ENCODE results near the gene ZNF106.

The ZNF106 gene

DNA sequence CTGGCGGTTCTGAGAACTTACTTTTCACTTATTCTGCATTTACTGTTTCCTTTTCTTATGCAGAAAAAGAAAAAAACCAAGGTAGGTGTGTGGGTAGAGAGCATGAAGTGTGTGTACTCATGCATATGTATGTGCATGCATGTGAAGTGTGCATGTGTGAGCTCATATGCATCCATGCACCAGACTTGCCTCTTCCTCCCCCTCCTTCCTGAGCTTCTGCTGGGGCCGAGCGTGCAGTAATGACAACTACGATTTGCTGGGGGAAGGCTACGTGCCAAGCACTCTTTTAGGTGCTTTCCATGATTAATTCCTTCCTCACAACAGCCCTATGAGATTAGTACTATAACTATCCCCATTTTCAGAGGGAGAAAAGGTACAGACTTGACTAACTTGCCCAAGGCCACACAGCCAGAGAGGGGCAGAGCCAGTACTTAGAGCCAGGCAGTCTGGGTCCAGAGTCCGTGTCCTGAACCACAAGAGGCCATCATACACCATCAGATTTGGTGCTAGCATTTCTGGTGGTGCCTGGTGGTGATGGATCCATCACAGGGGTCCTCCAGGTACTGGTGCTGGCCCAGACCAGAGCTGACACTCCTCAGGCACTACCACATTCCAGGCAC, 85.0 kb downstream of the ZNF106 start:
- DNase-seq (ENCODE audit: low read depth): no peak

DNA sequence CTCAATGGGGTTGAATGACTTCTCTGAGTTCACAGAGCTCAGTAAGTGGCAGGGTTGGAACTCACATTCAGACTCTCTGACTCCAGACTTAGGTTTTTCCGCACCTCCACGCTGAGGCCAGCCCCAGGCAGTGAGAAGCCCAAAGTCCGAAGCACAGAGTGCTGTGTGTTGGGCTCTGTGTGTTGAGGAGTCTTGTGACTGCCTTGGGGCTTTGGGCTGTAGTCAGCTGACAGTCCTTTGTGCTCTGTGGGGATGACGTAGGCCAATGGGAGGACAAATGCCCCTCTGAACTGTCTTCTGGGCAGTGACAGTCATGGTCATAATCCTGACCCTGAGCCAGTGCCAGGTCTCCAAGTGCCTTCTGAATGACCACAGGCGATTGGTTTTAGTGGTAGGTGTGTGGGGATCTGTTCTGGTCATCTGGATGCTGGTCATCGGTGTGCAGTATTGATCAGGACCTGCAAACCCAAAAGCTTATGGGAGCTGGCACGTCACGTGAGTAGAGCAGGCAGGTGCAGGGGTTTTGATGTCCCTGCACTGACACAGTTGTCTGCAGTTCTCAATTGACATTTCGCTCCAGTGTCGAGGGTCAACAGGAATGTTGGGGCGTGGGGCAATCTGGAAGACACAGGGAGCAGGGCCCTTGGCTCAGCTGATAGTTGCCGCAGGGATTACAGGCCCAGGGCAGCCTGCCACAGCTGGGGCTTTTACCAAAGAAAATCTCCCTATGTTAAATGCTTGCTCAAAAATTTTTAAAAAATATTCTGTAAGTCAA, 86.3 kb downstream of the ZNF106 start:
- DNase-seq (ENCODE audit: low read depth): no peak

DNA sequence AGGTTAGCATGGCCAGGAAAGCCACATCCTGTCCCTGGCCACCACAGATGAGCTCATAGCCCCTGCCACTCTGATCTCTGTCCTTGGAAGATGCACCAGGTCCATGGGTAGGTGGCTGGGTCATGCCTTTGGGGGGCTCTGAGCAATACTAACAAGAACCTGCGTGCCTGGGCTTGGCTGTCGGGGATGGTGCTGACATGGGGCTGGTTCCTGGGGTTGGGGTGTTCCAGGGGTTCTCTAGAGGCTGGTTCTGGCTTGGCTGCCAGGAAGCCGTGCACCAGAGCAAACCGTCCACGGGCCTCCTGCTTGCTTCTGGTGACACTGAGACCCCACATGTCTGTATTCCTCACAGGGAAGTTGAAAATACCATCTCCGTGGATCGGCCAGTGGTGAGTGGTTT, 87.6 kb downstream of the ZNF106 start:
- DNase-seq (ENCODE audit: low read depth): no peak

DNA sequence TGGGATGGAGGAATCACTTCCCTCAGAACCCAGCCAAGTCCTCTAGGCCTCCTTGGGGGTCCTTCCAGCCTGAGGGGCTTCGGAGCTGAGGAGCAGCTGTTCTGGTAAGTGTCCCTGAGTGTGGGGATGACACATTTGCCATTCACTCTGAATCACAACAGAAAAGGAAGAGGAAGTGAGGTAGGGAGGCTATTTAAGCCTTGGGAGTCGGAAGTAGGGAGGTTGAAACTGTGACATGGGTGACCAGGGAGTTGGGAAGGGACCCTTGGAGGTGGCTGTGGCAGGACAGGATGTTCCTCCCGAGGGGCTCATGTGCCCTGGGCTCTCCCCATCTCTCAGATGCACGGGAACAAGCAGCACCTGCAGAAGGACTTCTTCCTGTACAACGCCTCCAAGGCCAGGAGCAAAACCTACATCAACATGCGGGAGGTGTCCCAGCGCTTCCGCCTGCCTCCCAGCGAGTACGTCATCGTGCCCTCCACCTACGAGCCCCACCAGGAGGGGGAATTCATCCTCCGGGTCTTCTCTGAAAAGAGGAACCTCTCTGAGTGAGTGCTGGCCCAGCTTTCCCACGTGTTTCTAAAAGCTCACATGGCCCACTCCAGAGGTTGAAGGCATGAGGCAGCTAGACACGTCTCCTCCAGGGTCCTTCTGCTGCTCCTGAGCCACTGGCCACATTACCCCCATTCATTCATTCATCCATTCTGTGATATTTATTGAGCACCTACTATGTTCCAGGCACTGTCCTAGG, 88.3 kb downstream of the ZNF106 start:
- DNase-seq (ENCODE audit: low read depth): no peak

DNA sequence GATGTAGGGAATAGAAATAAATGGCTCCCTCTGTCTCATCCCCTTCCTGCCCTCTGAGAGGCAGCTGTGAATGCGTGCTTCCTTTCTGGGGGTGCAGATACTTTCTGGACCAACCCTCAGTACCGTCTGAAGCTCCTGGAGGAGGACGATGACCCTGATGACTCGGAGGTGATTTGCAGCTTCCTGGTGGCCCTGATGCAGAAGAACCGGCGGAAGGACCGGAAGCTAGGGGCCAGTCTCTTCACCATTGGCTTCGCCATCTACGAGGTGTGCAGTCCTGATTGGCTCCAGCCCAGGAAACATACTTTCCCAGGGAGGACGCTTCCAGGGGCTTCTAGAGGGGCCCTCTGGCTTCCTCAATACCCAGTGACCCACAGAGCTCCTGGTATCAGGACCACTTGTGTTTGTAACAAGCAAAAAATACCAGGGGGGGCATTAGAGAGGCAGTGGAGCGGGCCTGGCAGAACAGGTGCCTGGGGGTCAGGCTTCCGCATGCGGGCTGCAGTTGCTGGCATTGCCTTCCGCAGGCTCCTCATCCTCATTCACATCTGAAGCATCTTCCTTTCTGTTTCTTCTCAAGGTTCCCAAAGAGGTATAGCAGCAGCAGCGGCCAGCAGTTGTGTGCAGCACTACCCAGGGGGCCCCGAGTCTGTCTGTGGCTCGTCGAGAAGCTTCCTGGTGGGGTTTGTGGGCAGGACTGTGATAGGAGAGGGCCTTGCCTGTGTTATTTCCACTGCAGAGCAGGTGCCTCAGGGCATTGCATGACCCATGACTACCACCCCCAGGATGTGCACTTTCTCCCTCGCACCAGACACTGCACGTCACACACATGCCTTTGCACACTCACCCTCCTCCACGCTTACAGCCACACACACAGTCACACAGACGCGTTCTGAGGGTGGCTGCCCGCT, 89.1 kb downstream of the ZNF106 start:
- no peak for DNase-seq (ENCODE audit: low read depth)

DNA sequence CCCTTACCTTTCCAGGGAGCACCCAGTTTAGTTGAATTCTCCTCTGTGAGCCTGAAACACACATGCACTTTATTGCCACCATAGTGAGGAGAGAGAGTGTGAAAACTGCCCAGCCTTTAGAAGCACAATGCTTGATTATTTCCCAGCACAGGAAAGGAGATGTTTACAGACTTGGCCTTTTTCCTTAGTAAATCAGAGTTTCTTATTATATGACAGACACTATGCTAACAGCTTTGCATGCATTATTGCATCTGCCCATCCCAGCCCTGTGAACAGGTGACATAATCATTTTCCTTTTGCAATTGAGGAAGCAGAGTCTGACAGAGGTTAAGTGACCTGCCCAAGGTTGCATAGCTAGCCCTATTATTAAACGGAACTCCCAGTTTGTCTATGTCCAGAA, 95.1 kb downstream of the ZNF106 start:
- DNase-seq (ENCODE audit: low read depth): no peak

DNA sequence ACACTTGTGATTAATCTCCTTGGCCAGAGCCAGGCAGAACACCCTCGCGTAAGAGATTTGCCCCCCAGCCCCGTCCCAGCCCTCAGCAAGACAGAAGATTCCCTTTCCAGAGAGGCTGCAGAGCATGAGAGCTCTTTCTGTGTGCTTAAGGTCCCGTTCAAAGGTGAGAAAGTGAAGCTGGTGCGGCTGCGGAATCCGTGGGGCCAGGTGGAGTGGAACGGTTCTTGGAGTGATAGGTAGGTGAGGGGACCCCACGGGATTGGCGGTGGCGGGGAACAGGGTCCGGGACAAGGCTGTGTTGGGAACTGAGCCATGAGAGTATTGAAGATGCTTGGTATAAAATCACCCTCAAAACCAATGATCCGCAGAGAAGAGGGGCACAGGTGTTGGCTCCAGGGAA, 96.8 kb downstream of the ZNF106 start:
- DNase-seq (ENCODE audit: low read depth): no peak

DNA sequence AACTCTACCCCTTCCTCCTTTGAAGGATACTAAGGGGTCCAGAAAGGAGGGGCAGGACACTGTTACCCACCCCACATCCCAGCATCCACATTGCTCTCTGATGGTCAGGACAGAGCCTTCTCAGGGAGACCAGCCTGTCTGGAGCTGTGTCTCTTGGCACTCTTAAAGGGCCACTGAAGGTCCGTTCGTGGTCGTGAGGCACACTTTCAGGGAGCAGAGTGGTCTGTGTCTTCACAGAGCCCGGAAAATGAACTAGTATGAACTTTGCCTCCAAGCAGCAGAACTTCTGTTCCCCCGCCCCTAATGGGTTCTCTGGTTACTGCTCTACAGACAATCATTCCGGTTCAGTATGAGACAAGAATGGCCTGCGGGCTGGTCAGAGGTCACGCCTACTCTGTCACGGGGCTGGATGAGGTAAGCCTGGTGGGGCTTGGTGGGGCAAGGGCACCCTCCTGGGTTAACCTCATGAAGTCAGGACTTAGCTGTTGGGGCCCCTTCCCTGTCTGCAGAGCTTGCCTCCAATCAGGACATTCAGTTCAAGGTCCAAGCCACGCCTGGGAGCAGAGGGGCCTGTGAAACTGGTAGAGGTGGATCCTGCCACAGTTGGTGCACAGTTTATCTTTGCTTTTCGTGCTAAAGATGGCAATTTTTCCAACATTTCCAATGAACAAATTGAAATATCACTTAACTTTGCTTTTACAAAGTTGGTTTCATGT, 98.5 kb downstream of the ZNF106 start:
- no peak for DNase-seq (ENCODE audit: low read depth)

DNA sequence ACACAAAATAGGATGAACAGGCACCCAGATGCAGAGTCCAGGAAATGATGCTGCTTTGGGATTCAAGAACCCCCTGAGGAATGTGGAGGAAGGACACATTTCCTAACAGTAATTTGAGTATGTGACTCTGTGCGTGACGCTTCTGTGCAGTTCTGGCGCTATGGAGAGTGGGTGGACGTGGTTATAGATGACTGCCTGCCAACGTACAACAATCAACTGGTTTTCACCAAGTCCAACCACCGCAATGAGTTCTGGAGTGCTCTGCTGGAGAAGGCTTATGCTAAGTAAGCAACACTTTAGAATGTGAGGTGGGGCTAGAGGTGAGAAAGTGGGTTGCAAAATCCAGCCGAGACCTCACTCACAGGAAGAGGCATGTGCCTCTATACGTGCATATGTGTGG, 103.3 kb downstream of the ZNF106 start:
- no peak for DNase-seq (ENCODE audit: low read depth)

DNA sequence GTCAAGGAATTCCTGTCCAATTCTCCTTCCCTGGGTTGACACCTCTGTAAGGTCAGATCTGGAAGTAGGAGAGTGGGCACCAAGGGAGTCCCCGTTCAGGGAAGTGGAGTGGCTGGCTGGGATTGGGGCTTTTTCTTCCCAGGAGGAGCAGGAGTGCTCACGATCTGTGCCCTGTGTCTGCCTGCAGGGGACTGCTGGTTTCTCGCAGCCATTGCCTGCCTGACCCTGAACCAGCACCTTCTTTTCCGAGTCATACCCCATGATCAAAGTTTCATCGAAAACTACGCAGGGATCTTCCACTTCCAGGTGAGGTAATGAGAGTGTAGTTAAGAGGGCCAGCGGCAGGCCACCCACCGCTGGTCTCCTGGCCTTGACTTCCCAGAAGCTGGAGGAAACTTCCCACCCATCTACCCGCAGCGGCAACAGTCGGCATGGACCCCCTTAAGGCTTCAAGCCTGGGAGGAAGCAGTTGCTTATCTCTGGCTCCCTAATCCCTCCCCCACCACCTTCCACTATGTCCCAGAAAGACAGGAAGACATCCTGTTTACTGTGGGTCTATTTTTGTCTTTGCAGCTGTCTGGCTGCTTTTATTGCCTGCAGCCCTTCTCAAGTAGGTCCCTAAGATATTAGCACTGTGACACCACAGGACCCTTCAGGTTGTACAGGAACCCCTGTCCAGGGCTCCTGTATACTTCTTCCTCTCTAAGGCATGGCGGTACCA, 104.8 kb downstream of the ZNF106 start:
- no peak for DNase-seq (ENCODE audit: low read depth)

DNA sequence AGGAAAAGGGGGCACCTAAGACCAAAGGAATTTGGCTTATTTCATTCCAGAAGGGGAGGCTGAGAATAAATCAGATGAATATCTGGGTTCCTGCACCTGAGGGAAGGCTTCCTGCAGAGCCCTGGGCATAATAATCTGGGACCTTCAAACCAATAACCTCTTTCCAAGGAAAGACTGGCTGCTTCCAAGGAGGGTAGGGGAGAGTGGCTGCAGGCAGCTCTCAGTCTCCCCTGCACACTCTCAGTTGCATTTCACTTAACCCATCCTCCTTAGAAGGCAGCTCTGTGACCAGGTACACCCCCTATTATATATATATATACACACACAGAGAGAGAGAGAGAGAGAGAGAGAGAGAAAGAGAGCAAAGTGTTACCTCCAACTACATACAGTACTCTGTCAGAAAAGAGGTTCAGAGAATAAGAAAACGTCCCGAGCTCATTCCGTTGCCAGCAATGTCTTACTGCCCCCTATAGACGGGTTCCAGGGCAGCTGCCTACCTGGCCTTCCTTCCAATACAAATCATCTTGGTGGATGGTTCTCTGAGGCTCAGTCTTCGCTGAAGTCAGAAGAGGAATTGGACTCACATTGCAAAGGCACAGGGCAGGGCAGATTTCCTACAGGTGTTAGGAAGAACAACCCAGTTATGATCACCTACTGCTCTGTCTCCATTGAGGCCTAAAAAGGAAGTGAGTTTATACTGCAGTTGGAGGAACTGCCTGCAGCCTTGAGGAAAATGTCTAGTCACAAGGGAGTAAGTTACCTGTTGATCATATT, 105.5 kb downstream of the ZNF106 start:
- DNase-seq (ENCODE audit: low read depth): peak; percentile 17

DNA sequence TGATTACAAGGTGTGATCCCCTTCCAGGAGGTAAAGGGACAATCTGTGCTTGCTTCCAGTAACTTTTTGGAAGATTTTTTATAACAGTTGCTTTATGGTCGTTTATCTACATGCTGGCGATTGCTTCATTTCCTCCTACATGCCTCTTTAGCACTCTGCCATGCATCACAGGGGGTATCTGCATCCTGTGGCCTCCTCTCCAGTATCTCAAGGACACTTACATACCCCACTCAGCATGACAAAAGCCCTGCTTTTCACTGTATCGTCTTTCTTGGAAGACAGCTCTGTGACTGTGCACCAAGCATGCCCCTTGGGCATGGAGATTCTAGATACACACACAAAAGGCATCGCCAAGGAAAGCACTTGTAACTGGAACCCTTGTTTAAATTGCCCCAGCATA, 106.3 kb downstream of the ZNF106 start:
- DNase-seq (ENCODE audit: low read depth): no peak

DNA sequence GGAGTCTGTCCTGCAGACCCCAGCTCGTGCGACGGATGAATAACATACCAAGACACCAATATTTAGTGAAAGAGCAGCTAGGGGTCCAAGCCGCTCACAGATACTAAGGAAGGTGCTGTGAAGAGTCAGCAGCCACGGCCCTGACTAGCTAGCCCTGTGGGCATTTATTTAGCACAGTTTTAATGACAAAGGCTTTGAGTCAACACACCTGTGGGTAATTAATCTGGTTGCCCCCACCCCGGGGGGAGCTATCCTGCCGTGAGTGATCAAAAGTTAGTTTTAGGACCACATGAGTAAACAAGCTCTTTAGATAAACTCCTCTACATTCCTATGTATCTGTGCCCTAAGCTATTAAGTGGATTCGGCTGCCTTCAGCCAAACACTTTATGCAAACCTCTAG, 112.9 kb downstream of the ZNF106 start:
- no peak for DNase-seq (ENCODE audit: low read depth)

DNA sequence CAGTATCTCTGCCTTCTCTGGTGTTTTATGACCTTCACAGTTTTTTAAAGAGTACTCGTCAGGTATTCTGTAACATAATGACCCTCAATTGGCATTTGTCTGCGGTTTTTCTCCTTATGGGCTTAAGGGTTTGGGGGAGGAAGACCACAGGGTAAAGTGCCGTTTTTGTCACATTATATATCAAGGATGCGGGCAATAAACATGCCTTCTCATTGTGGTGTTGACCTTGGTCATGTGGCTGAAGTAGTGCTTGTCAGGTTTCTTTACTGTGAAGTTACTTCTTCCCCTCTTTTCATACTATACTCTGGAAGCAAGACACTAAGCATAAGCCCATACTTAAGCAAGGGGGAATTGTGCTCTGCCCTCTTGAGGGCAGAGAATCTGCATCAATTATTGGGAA, 115.0 kb downstream of the ZNF106 start:
- DNase-seq (ENCODE audit: low read depth): no peak

DNA sequence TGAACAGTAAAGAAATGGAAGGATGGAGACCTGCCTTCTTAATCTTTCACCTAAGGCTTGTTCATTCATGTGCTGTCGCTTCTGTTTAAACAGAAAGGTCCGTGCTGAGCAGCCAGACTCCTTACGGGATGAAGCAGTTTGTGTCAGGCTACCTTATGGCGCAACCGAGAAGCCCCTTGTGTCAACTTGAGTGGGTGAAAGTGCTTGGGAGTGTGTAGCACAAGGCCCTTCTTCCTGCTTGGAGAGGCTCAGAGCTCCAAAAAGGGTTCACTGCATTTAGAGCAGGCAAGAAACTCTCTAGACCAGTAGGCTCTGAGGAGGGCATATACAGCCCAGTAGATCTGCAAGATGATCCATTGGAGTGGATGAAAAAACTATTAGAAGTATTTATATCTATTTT, 115.7 kb downstream of the ZNF106 start:
- DNase-seq (ENCODE audit: low read depth): no peak

DNA sequence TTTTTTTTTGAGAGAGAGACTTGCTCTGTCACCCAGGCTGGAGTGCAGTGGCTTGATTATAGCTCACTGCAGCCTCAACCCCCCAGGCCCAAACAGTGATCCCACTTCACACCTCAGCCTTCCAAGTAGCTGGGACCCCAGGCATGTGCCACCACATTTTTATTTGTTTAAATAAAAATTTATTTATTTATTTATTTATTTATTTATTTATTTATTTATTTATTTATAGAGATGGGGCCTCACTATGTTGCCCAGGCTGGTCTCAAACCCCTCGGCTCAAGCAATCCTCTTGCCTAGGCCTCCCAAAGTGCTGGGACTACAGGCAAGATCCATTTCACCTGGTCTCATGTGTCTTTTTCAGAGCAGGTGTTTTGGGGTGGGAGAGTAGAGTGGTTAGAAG, 116.1 kb downstream of the ZNF106 start:
- no peak for DNase-seq (ENCODE audit: low read depth)

DNA sequence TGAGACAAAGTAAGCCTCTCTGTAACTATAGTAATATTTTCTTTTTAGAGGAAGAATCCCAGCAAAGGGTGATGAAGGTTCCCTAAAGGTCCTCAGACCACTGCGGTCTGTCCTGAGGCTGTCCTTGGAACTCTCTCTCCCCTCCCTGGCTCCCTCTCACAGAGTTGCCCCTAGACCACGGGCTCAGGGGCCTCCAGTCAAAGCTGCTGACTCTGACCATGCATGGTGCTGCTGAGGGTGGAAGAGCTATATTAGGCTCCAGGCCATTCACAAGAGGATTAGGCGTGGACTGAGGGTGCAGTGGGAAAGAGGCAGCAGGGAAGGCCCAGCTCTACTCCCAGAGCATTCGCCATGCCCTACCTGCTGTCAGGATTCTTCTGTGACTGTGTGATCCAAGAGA, 117.0 kb downstream of the ZNF106 start:
- DNase-seq (ENCODE audit: low read depth): no peak

DNA sequence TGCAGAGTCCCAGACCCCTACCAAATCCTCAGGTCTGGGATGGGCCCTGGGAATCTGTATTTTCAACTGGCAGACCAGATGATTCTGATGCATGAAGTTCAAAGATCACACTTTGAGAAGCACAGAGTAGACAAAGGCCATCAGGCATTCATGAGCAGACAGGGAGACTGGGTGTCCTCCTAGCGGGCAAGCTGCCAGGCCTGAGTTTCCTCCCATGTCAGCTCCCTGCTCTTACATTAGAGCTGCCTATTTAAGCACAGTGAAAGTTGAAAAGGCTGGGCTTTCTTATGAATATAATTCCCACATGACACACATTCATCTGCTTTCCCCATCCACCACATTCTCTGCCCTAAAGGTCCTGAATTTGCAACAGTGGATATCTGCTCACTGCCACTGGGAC, 117.7 kb downstream of the ZNF106 start:
- no peak for DNase-seq (ENCODE audit: low read depth)

DNA sequence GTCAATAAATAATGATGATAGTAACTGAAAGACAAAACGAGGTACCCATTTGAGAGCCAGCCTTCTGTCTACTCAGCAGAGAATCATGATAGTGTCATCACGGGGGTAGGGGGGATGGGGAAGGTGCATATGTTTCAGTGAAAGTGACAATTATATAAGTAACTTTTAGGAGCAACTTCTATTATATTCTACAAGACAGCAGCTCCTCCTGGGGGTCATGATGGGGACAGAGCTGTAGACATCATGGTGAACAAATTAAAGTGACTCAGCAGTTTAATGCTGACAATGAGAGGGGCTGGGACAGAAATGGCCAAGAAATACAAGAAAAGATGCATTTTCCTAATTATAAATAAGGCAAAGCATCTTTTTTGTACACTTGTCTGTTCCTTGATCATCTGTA, 119.8 kb downstream of the ZNF106 start:
- no peak for DNase-seq (ENCODE audit: low read depth)

DNA sequence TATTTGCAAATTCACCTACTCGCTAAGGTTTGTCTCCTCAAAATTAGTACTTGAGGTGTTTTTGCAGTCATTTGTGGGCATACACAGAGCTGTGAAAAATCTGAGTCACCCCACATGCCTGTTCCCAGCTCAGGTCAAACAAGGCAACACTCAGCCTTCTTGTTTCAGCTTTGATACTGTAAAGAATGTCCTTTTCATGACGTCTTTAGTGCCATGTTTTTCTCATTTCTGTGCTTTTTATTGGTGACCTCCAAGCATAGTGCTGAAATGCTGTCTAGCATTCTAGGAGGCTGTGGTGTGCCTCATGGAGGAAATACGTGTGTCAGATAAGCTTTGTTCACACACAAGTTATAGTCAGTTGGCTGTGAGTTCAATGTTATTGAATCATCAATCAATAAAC, 122.8 kb downstream of the ZNF106 start:
- DNase-seq (ENCODE audit: low read depth): no peak
